Measurements from ENCODE around the gene TRAF5. TPM values are rescaled to one million over a fixed set of nuclear protein-coding genes. Genes with fewer than 3 reads are reported as not detected.
A peak's percentile ranks its signal among the peaks of the same experiment; 100 is the strongest.
"Not testable (repeated sequence)": the region's sequence is repeated elsewhere in the genome, so short reads cannot be mapped to it uniquely, and the experiment has no call there.

TRAF5 gene
- total RNA-seq, 1 donor from 2014 or later: 1.5 TPM

- no peak for DNase-seq
- intact Hi-C loops (cut with micrococcal nuclease): no loop called here
- H3K4me3 ChIP-seq: no peak overlapping the region
- no peaks in the 10 kb centered on the region for H3K9me3 ChIP-seq (replicated peaks)
- no peaks in the 10 kb centered on the region for H3K27me3 ChIP-seq (ENCODE audit: low read depth)
- no peak overlapping the region for H3K27ac ChIP-seq (replicated peaks)
- peaks cover 17% of the 10 kb centered on the region for H3K4me1 ChIP-seq
- H3K36me3 ChIP-seq: peaks cover 52% of the 10 kb centered on the region
- no peak for TF ChIP-seq CTCF (IDR thresholded peaks at IDR 0.05; ENCODE audit: borderline replicate concordance)
These were observed 13.2 kb upstream of the TRAF5 start for GRCh38 chr1:211313392-211313791.

- Histone ChIP-seq H3K9me3 (replicated peaks) (no peaks in the 10 kb centered on the region), H3K4me1 (no peaks in the 10 kb centered on the region), H3K36me3 (peaks cover 32% of the 10 kb centered on the region), H3K4me3 (no peak overlapping the region), H3K27me3 (ENCODE audit: low read depth) (no peaks in the 10 kb centered on the region), H3K27ac (replicated peaks) (no peak overlapping the region)
- intact Hi-C loops (cut with micrococcal nuclease): no loop called here
- no peak for DNase-seq
- no peak for TF ChIP-seq CTCF (IDR thresholded peaks at IDR 0.05; ENCODE audit: borderline replicate concordance)
These were observed 7.9 kb upstream of the TRAF5 start for GRCh38 chr1:211318576-211319280.

- no peak for TF ChIP-seq CTCF (IDR thresholded peaks at IDR 0.05; ENCODE audit: borderline replicate concordance)
- intact Hi-C loops (cut with micrococcal nuclease): no loop called here
- no peaks in the 10 kb centered on the region for H3K27me3 ChIP-seq (ENCODE audit: low read depth)
- no peaks in the 10 kb centered on the region for H3K4me1 ChIP-seq
- no peak overlapping the region for H3K4me3 ChIP-seq
- no peak for DNase-seq
- no peaks in the 10 kb centered on the region for H3K9me3 ChIP-seq (replicated peaks)
- H3K27ac ChIP-seq (replicated peaks): no peak overlapping the region
- peaks cover 20% of the 10 kb centered on the region for H3K36me3 ChIP-seq
These were observed 6.7 kb upstream of the TRAF5 start for GRCh38 chr1:211319892-211320291.

- H3K9me3 ChIP-seq (replicated peaks): no peaks in the 10 kb centered on the region
- no peak for TF ChIP-seq CTCF (IDR thresholded peaks at IDR 0.05; ENCODE audit: borderline replicate concordance)
- H3K4me1 ChIP-seq: peaks cover 2% of the 10 kb centered on the region
- H3K27ac ChIP-seq (replicated peaks): no peak overlapping the region
- no peak for DNase-seq
- H3K27me3 ChIP-seq (ENCODE audit: low read depth): no peaks in the 10 kb centered on the region
- peaks cover 10% of the 10 kb centered on the region for H3K36me3 ChIP-seq
- intact Hi-C loops (cut with micrococcal nuclease): no loop called here
- H3K4me3 ChIP-seq: no peak overlapping the region
These were observed 5.7 kb upstream of the TRAF5 start for GRCh38 chr1:211320980-211321379.

GRCh38 chr1:211321646-211322045 is 5.0 kb upstream of the TRAF5 start:
- intact Hi-C loops (cut with micrococcal nuclease): not testable (repeated sequence)

GRCh38 chr1:211323156-211324063 is 3.2 kb upstream of the TRAF5 start:
- no peak for DNase-seq
- Histone ChIP-seq H3K36me3 (no peaks in the 10 kb centered on the region), H3K4me1 (peaks cover 21% of the 10 kb centered on the region), H3K27ac (replicated peaks) (no peak overlapping the region), H3K9me3 (replicated peaks) (no peaks in the 10 kb centered on the region), H3K27me3 (ENCODE audit: low read depth) (no peaks in the 10 kb centered on the region), H3K4me3 (no peak overlapping the region)
- peak; percentile 77 for TF ChIP-seq CTCF (IDR thresholded peaks at IDR 0.05; ENCODE audit: borderline replicate concordance)
- intact Hi-C loops (cut with micrococcal nuclease): no loop called here

More at GRCh38 chr1:211321646-211322045, 5.0 kb upstream of the TRAF5 start:
- H3K4me1 ChIP-seq; H3K9me3 ChIP-seq (replicated peaks); H3K27me3 ChIP-seq (ENCODE audit: low read depth); H3K4me3 ChIP-seq; H3K27ac ChIP-seq (replicated peaks); H3K36me3 ChIP-seq; DNase-seq: not testable (repeated sequence)

Data from left ventricle myocardium inferior (tissue), 1 donor.